H9 (cell line): ENCODE measurements around the gene SLC44A1. TPM values are rescaled to one million over a fixed set of nuclear protein-coding genes. Genes with fewer than 3 reads are reported as not detected.

Source experiments
- DNase-seq: peaks from one replicate; pipeline ENCODE4 v3.0.0-alpha.2; 2017
- H2AFZ ChIP-seq: one replicate; pipeline ENCODE4 v1.6.1; 2013; ENCODE audit warnings: mild to moderate bottlenecking, low read length, control low read depth, moderate library complexity
- H2AK5ac ChIP-seq: 2 replicates; pipeline ENCODE4 v1.6.1; 2013; ENCODE audit warnings: low read length, control low read depth, mixed read lengths; ENCODE audit not compliant: insufficient read length
- H2BK120ac ChIP-seq: one replicate; pipeline ENCODE4 v1.6.1; 2013; ENCODE audit warnings: low read depth, mild to moderate bottlenecking, low read length, control low read depth, inconsistent platforms; ENCODE audit not compliant: poor library complexity, severe bottlenecking
- H2BK12ac ChIP-seq: 2 replicates; pipeline ENCODE4 v1.6.1; 2013; ENCODE audit warnings: low read length, control low read depth, mixed read lengths, low read depth; ENCODE audit not compliant: insufficient read length
- H2BK15ac ChIP-seq: 2 replicates; pipeline ENCODE4 v1.6.1; 2013; ENCODE audit warnings: low read depth, low read length, control low read depth
- H2BK20ac ChIP-seq: one replicate; pipeline ENCODE4 v1.6.1; 2013; ENCODE audit warnings: low read depth, mild to moderate bottlenecking, low read length, control low read depth, inconsistent platforms; ENCODE audit not compliant: poor library complexity, severe bottlenecking
- H2BK5ac ChIP-seq: 2 replicates; pipeline ENCODE4 v1.6.1; 2013; ENCODE audit warnings: low read length, control low read depth, mixed read lengths; ENCODE audit not compliant: insufficient read length
- H3K14ac ChIP-seq: 2 replicates; pipeline ENCODE4 v1.6.1; 2013; ENCODE audit warnings: low read length, control low read depth; ENCODE audit not compliant: insufficient read depth
- H3K18ac ChIP-seq: 2 replicates; pipeline ENCODE4 v1.6.1; 2013; ENCODE audit warnings: low read depth, mild to moderate bottlenecking, mixed read lengths, low read length, control low read depth; ENCODE audit not compliant: insufficient read length
- H3K23ac ChIP-seq: 2 replicates; pipeline ENCODE4 v1.6.1; 2013; ENCODE audit warnings: low read length, control low read depth, mixed read lengths, low read depth; ENCODE audit not compliant: insufficient read length
- H3K23me2 ChIP-seq: 2 replicates; pipeline ENCODE4 v1.6.1; 2013; ENCODE audit warnings: low read depth, mild to moderate bottlenecking, mixed read lengths, low read length, control low read depth; ENCODE audit not compliant: insufficient read length, poor library complexity, severe bottlenecking
- H3K27ac ChIP-seq: 2 replicates; pipeline ENCODE4 v1.5.1; 2013; ENCODE audit warnings: low read length, control low read depth, mixed read lengths, low read depth; ENCODE audit not compliant: insufficient read length
- H3K27me3 ChIP-seq: 2 replicates; pipeline ENCODE4 v1.6.1; 2013; ENCODE audit warnings: low read length, control low read depth, inconsistent platforms; ENCODE audit not compliant: insufficient read depth
- H3K4ac ChIP-seq: 2 replicates; pipeline ENCODE4 v1.6.1; 2013; ENCODE audit warnings: low read depth, mild to moderate bottlenecking, control low read depth, inconsistent platforms, low read length, moderate library complexity
- H3K4me1 ChIP-seq: 2 replicates; pipeline ENCODE4 v1.6.1; 2013; ENCODE audit warnings: low read length, control low read depth, inconsistent platforms; ENCODE audit not compliant: insufficient read depth
- H3K4me2 ChIP-seq: 2 replicates; pipeline ENCODE4 v1.6.1; 2013; ENCODE audit warnings: low read length, control low read depth, mixed read lengths; ENCODE audit not compliant: insufficient read length, insufficient read depth
- H3K56ac ChIP-seq: 2 replicates; pipeline ENCODE4 v1.6.1; 2013; ENCODE audit warnings: low read depth, mild to moderate bottlenecking, mixed read lengths, low read length, control low read depth; ENCODE audit not compliant: insufficient read length
- H3K79me1 ChIP-seq: 2 replicates; pipeline ENCODE4 v1.6.1; 2013; ENCODE audit warnings: low read depth, mild to moderate bottlenecking, moderate library complexity, low read length, control low read depth, inconsistent platforms; ENCODE audit not compliant: insufficient read depth, poor library complexity, severe bottlenecking
- H3K79me2 ChIP-seq: 2 replicates; pipeline ENCODE4 v1.6.1; 2013; ENCODE audit warnings: low read length, control low read depth, inconsistent platforms; ENCODE audit not compliant: insufficient read depth
- H3K9ac ChIP-seq: 2 replicates; pipeline ENCODE4 v1.6.1; 2013; ENCODE audit warnings: low read length, control low read depth, mixed read lengths; ENCODE audit not compliant: insufficient read length; ENCODE audit errors: extremely low read depth
- H3K9me3 ChIP-seq: one replicate; pipeline ENCODE4 v1.6.1; 2013; ENCODE audit warnings: low read depth, low read length, inconsistent platforms; ENCODE audit not compliant: control insufficient read depth
- H3T11ph ChIP-seq: one replicate; pipeline ENCODE4 v1.6.1; 2013; ENCODE audit warnings: mild to moderate bottlenecking, low read length, control low read depth, inconsistent platforms
- H4K20me1 ChIP-seq: one replicate; pipeline ENCODE4 v1.6.1; 2013; ENCODE audit not compliant: control insufficient read depth, insufficient read length, insufficient read depth
- H4K5ac ChIP-seq: 2 replicates; pipeline ENCODE4 v1.6.1; 2013; ENCODE audit warnings: low read depth, mild to moderate bottlenecking, mixed read lengths, low read length, control low read depth; ENCODE audit not compliant: insufficient read length
- H4K8ac ChIP-seq: replicated peaks from 2 replicates; pipeline ENCODE4 v1.6.1; 2013; ENCODE audit warnings: low read length, control low read depth, mixed read lengths, low read depth; ENCODE audit not compliant: insufficient read length
- H4K91ac ChIP-seq: 2 replicates; pipeline ENCODE4 v1.6.1; 2013; ENCODE audit warnings: low read depth, mild to moderate bottlenecking, moderate library complexity, mixed read lengths, low read length, control low read depth; ENCODE audit not compliant: insufficient read length
- H3K27ac Mint-ChIP-seq, 3 experiments: 2 replicates in 2 of 3; 3 replicates in 1 of 3; pipeline ENCODE4 v1.8.0; 2020 to 2021; ENCODE audit warnings: mixed read lengths in 3 of 3, mild to moderate bottlenecking in 1 of 3, moderate library complexity in 1 of 3
- H3K27me3 Mint-ChIP-seq: 2 replicates; pipeline ENCODE4 v1.8.0; 2021; ENCODE audit warnings: low read depth, mild to moderate bottlenecking, moderate library complexity, mixed read lengths
- H3K36me3 Mint-ChIP-seq, 3 experiments: 2 replicates in 2 of 3; 3 replicates in 1 of 3; pipeline ENCODE4 v1.8.0; 2020 to 2021; ENCODE audit warnings: low read depth in 3 of 3, mixed read lengths in 3 of 3; ENCODE audit not compliant: insufficient read depth in 1 of 3
- H3K4me1 Mint-ChIP-seq, 2 experiments: 2 replicates each; pipeline ENCODE4 v1.8.0; 2020; ENCODE audit warnings: mixed read lengths in 2 of 2
- H3K4me3 Mint-ChIP-seq, 2 experiments: 2 replicates in 1 of 2; 3 replicates in 1 of 2; pipeline ENCODE4 v1.8.0; 2020 to 2021; ENCODE audit warnings: mild to moderate bottlenecking in 2 of 2, mixed read lengths in 2 of 2, moderate library complexity in 1 of 2
- H3K9me3 Mint-ChIP-seq, 2 experiments: 2 replicates in 1 of 2; 3 replicates in 1 of 2; pipeline ENCODE4 v1.8.0; 2020; ENCODE audit warnings: mild to moderate bottlenecking in 2 of 2, mixed read lengths in 2 of 2, moderate library complexity in 1 of 2
- WGBS: extraction: QIAGEN DNeasy Blood & Tissue Kit; methylation state at CpG from one replicate; pipeline ENCODE4 v1.1.7; 2013; ENCODE audit warnings: missing lambda C conversion rate, low lambda C conversion rate, mixed read lengths; ENCODE audit not compliant: insufficient read length; ENCODE audit errors: extremely low coverage; 5-methylcytosine and 5-hydroxymethylcytosine counted together
- total RNA-seq: library from RNA; stranded (reverse); gene quantifications from 2 replicates; pipeline ENCODE4 v1.2.1, GENCODE V29; 2021
- TF ChIP-seq, protein P1 (sequence below): fragments of 200-600 bp; sonication (generic); conservative IDR thresholded peaks from 3 replicates; pipeline ENCODE4 v1.8.0; 2021; ENCODE audit warnings: antibody characterized with exemption, mild to moderate bottlenecking

Gene SLC44A1
- total RNA-seq, 1 experiment from 2014 or later, result 60.7 TPM

GRCh38 chr9:105441616-105442160 is 197.2 kb downstream of the SLC44A1 start:
- Mint-ChIP-seq H3K9me3 (no peaks in the 10 kb centered on the region; a peak in 1 of 5 replicates), H3K4me3 (no peak overlapping the region), H3K27ac (no peak overlapping the region), H3K4me1 (peaks cover 17 to 18% of the 10 kb centered on the region in 2 experiments), H3K27me3 (no peaks in the 10 kb centered on the region; the same call in 1 of the 2 replicates), H3K36me3 (0 out of 7 replicates have a peak, but pooled peaks cover 0 to 4% (median 0%) of the 10 kb centered on the region in 3 experiments)
- no peak overlapping the region for H4K8ac ChIP-seq
- H2BK20ac ChIP-seq, result no peak overlapping the region
- no peaks in the 10 kb centered on the region for H3K27me3 ChIP-seq
- no peak overlapping the region for H2AK5ac ChIP-seq
- H3K9ac ChIP-seq, result no peak overlapping the region
- H3K79me2 ChIP-seq, result no peaks in the 10 kb centered on the region
- no peak overlapping the region for H3K4ac ChIP-seq
- no peak overlapping the region for H2BK5ac ChIP-seq
- no peak overlapping the region for H3K27ac ChIP-seq
- no peaks in the 10 kb centered on the region for H3K4me1 ChIP-seq
- H4K5ac ChIP-seq, result no peak overlapping the region
- no peaks in the 10 kb centered on the region for H3K9me3 ChIP-seq
- H2BK15ac ChIP-seq, result no peak overlapping the region
- TF ChIP-seq, protein P1, sequence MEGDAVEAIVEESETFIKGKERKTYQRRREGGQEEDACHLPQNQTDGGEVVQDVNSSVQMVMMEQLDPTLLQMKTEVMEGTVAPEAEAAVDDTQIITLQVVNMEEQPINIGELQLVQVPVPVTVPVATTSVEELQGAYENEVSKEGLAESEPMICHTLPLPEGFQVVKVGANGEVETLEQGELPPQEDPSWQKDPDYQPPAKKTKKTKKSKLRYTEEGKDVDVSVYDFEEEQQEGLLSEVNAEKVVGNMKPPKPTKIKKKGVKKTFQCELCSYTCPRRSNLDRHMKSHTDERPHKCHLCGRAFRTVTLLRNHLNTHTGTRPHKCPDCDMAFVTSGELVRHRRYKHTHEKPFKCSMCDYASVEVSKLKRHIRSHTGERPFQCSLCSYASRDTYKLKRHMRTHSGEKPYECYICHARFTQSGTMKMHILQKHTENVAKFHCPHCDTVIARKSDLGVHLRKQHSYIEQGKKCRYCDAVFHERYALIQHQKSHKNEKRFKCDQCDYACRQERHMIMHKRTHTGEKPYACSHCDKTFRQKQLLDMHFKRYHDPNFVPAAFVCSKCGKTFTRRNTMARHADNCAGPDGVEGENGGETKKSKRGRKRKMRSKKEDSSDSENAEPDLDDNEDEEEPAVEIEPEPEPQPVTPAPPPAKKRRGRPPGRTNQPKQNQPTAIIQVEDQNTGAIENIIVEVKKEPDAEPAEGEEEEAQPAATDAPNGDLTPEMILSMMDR, result no peak
- H3K23me2 ChIP-seq, result no peaks in the 10 kb centered on the region
- H3K23ac ChIP-seq, result no peak overlapping the region
- no peak overlapping the region for H4K91ac ChIP-seq
- no peak overlapping the region for H3K4me2 ChIP-seq
- H3K18ac ChIP-seq, result no peak overlapping the region
- H2BK120ac ChIP-seq, result no peak overlapping the region
- H3K79me1 ChIP-seq, result no peaks in the 10 kb centered on the region
- no peak overlapping the region for H3K56ac ChIP-seq
- no peak overlapping the region for H3K14ac ChIP-seq
- DNase-seq, result no peak
- no CpG with 5 or more reads among the region's 2 CpGs for WGBS
- H3T11ph ChIP-seq, result no peak overlapping the region
- no peak overlapping the region for H2AFZ ChIP-seq
- no peak overlapping the region for H2BK12ac ChIP-seq
- H4K20me1 ChIP-seq, result no peaks in the 10 kb centered on the region
